ENCODE data around the gene GMNN.
A peak's percentile ranks its signal among the peaks of the same experiment; 100 is the strongest.
"Not testable (repeated sequence)": the region's sequence is repeated elsewhere in the genome, so short reads cannot be mapped to it uniquely, and the experiment has no call there.

GMNN gene

GRCh38 chr6:24743265-24743943 is 31.3 kb upstream of the GMNN start:
- TF ChIP-seq CTCF (IDR thresholded peaks at IDR 0.05; ENCODE audit: extremely low read depth, missing control alignments) = no peak
- peak; percentile 39 for DNase-seq (ENCODE audit: low spot score)

GRCh38 chr6:24743944-24744335 is 30.8 kb upstream of the GMNN start:
- TF ChIP-seq CTCF (IDR thresholded peaks at IDR 0.05; ENCODE audit: extremely low read depth, missing control alignments) = no peak
- DNase-seq (ENCODE audit: low spot score) = peak; percentile 48

GRCh38 chr6:24744911-24745310 is 29.8 kb upstream of the GMNN start:
- no peak for TF ChIP-seq CTCF (IDR thresholded peaks at IDR 0.05; ENCODE audit: extremely low read depth, missing control alignments)
- no peak for DNase-seq (ENCODE audit: low spot score)

- DNase-seq (ENCODE audit: low spot score) = no peak
- TF ChIP-seq CTCF (IDR thresholded peaks at IDR 0.05; ENCODE audit: extremely low read depth, missing control alignments) = no peak
Observed at GRCh38 chr6:24749297-24749696, 25.4 kb upstream of the GMNN start.

GRCh38 chr6:24750878-24751277 is 23.9 kb upstream of the GMNN start:
- not testable (repeated sequence) for DNase-seq (ENCODE audit: low spot score)

- DNase-seq (ENCODE audit: low spot score) = no peak
- no peak for TF ChIP-seq CTCF (IDR thresholded peaks at IDR 0.05; ENCODE audit: extremely low read depth, missing control alignments)
Observed at GRCh38 chr6:24752503-24752902, 22.2 kb upstream of the GMNN start.

GRCh38 chr6:24752917-24753492 is 21.7 kb upstream of the GMNN start:
- DNase-seq (ENCODE audit: low spot score) = no peak
- TF ChIP-seq CTCF (IDR thresholded peaks at IDR 0.05; ENCODE audit: extremely low read depth, missing control alignments) = no peak

GRCh38 chr6:24753545-24753944 is 21.2 kb upstream of the GMNN start:
- no peak for TF ChIP-seq CTCF (IDR thresholded peaks at IDR 0.05; ENCODE audit: extremely low read depth, missing control alignments)
- DNase-seq (ENCODE audit: low spot score) = no peak

- DNase-seq (ENCODE audit: low spot score) = not testable (repeated sequence)
Observed at GRCh38 chr6:24754378-24754777, 20.4 kb upstream of the GMNN start.
